ENCODE results near the gene SLC39A11.

SLC39A11 gene

GRCh38 chr17:72732893-72733618, 359.4 kb downstream of the SLC39A11 start:
- no peak for DNase-seq

GRCh38 chr17:72730077-72730476, 362.4 kb downstream of the SLC39A11 start:
- DNase-seq, result no peak

DNA sequence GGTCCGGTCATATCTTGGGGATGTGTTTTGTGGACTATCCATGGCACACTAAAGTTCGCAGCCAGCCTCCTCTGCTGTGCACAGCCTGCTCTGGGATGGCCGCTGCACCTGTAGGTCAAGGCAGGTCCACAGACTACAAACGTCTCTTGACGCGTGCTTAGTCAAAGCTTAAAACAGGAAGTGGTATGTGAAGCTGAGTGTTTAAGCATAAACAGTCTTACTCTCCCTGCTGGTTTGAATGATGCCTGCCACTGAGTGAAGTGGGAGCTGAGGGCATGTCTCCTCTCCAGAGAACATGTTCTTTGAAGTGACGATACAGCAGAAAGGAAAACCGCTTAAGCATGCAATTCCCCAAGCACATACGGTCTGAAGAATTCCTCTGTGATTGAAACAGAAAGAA, 365.6 kb downstream of the SLC39A11 start:
- DNase-seq, result peak; percentile 83

GRCh38 chr17:72725433-72726068, 366.9 kb downstream of the SLC39A11 start:
- DNase-seq, result peak; percentile 68

GRCh38 chr17:72724267-72724666, 368.2 kb downstream of the SLC39A11 start:
- DNase-seq, result no peak

GRCh38 chr17:72723711-72724110, 368.8 kb downstream of the SLC39A11 start:
- no peak for DNase-seq

DNA sequence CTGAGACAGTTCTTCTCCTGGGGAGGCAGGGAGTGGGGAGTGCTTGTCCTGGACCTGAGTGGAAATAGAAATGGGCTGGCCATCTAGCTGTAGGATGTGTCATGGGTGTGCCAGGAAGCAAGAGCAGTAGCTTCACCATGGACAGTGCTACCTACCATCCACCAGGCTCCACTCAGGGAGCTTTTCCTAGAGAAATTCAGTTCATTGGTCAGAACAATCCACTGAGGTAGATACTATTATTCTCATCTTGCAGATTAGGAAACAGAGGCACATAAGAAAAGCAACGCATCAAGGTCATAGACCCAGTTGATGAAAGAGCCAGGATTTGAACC, 372.0 kb downstream of the SLC39A11 start:
- DNase-seq, result no peak

DNA sequence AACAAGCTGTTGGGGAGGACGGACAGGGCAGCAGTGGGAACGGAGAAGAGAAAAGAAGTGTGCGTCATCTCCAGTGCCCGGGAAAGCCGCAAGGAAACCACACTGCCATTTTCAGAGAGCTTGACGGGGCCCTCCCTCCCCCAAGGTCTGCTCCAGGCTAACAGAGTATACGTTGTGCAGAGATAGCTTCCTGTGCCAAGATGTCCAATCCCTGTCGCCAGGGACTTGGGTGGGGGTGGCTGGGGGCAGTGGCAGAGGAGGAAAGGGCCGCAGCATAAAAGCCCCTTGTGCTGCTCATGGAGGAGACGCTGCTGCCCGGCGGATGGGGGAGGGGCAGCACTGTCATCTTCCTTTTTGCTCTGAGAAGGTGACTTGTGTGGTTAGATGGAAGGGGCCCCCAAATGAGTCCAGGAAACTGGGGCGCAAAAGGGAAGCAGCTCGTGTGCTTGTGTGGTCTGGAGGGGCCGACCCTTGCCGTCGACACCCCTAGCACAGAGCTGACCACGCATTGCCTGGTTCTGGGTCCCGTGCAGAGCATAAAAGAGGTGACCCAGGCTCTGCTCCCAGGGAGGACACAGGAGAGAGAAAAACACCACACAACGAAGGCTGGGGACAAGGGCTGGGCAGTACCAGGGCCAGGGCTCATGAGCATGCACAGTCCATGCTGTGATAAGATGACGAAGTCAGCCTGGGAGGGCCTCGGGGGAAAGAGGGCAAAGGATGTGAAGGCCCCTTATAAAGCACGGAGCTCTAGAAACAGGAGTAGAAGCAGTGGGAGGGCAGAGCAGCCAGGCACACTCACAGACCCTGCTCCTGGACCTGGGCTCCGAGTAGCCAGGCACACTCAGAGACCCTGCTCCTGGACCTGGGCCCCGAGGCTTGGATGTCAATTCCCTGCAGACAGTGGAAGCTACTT, 372.7 kb downstream of the SLC39A11 start:
- peak; percentile 81 for DNase-seq

- DNase-seq, result no peak
Observed at GRCh38 chr17:72719206-72719577, 373.3 kb downstream of the SLC39A11 start.

GRCh38 chr17:72717676-72718075, 374.8 kb downstream of the SLC39A11 start:
- DNase-seq, result no peak

- DNase-seq, result no peak
Observed at GRCh38 chr17:72717276-72717675, 375.2 kb downstream of the SLC39A11 start.

- DNase-seq, result no peak
Observed at GRCh38 chr17:72715906-72716572, 376.4 kb downstream of the SLC39A11 start.

DNA sequence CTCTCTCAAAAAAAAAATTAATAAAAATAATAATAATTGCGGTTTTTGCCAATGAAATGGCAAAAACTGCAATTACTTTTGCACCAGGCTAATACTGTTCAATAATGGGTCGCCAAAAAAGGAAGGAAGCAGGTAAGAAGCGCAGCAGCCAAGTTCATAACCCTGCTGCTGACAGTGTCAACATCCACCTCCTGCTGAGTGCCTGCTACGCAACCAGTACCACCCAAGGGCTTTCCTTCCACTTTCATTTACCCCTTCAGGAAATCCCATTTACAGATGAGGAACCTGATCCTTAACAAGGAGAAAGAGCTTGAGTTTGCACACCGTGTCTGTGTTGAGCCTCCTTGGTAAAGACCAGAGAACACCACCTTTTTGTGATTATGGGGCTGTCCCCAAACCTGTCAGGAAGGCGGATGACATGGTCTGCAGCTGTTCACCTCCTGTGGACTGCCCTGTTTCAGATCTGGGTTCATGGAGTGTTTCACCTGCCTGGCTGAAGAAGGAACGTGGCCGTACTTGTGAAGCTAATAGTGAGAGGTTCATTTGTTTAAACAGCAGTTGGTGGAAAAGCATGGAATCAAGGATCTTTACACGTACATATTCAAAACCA, 378.0 kb downstream of the SLC39A11 start:
- no peak for DNase-seq

- DNase-seq, result no peak
Observed at GRCh38 chr17:72713701-72714100, 378.8 kb downstream of the SLC39A11 start.

DNA sequence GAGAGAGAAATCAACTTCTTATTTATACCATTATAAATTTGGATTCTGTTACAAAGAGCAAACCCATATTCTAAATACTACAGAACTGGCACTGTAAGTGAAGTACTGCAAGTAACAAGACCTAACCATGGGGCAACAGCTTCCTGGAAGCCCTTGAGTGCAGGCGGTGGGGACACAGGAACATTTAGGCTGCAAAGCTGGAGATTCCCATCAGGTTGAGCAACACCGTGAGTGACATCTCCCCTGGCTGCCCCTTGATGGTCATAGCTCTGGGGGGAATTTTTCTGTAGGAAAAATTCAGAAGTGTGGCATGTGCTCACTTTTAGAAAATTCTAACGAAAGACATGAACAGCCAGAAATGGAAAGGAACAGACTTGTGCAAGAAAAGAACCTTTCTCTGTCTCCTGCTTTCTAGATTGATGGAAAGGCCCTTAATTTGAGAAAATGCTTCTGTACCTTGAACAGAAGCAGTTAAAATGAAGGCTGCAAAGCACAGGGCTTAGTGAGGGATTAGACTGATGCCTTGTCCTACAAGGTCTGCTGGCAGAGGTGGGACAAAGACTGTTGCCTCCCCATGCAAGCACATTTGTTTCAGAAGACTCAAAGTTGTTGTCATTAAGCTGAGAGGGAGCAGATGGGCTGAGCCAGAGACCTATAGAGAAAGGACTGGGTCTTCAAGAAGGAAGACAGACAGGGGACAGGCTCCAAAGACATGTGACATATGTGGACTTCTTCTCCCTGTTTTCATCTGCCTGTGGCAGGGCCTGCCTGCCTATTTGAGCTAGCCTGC, 380.8 kb downstream of the SLC39A11 start:
- DNase-seq, result no peak

DNA sequence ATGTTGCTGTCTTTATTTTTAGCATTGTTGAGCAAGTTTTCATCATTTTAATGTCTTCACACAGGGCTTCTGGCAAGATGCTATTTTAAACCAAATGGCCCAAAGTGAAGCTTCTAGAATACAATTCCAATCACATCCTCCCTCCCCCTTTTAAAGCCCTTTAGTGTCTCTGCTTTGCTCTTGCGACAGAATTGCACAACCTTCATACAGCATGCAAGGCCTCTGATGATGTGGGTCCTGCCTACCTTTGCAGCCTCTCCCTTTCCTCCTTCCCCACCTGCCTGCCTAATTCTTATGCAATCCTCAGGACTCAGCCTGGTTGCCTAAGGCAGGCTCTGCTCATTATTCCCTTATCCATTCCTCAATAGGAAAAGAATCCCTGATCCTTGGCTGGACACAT, 381.7 kb downstream of the SLC39A11 start:
- DNase-seq, result no peak

GRCh38 chr17:72710202-72710601, 382.3 kb downstream of the SLC39A11 start:
- peak; percentile 59 for DNase-seq

GRCh38 chr17:72708682-72709081, 383.8 kb downstream of the SLC39A11 start:
- peak; percentile 51 for DNase-seq

DNA sequence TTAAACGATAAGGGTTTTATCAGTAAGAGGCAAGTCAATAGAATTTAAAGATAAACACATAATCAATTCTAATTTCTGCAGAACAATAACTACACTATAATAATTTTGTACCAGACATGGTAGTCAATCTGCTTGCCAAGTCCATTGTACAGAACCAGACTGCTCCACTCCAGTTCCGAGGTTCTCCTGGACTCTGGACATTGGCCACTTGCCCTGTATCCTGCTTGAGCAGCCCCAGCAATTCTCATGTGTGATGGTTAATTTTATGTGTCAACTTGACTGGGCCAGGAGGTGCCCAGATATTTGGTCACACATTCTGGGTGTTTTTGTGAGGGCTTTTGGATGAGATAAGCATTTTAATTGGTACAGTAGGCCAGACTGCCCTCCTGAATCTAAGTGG, 384.6 kb downstream of the SLC39A11 start:
- no peak for DNase-seq

- no peak for DNase-seq
Observed at GRCh38 chr17:72706396-72706981, 386.0 kb downstream of the SLC39A11 start.

- peak; percentile 69 for DNase-seq
Observed at GRCh38 chr17:72705905-72706395, 386.5 kb downstream of the SLC39A11 start.
